HuH-7.5 (cell line): ENCODE data around the gene EFNB3.

Source experiments
- DNase-seq: peaks from one replicate; pipeline ENCODE4 v3.0.0; 2011; ENCODE audit warnings: low spot score

EFNB3 gene

GRCh38 chr17:7700510-7700909, 4.5 kb upstream of the EFNB3 start:
- no peak for DNase-seq

- DNase-seq: no peak
Observed at GRCh38 chr17:7701681-7702080, 3.3 kb upstream of the EFNB3 start.

GRCh38 chr17:7702776-7703175, 2.2 kb upstream of the EFNB3 start:
- DNase-seq: no peak

GRCh38 chr17:7703584-7704479, 1.2 kb upstream of the EFNB3 start:
- DNase-seq: no peak

- no peak for DNase-seq
Observed at GRCh38 chr17:7705269-7706255, 560 bp downstream of the EFNB3 start.

- DNase-seq: no peak
Observed at GRCh38 chr17:7706631-7707354, 1.8 kb downstream of the EFNB3 start.

DNA sequence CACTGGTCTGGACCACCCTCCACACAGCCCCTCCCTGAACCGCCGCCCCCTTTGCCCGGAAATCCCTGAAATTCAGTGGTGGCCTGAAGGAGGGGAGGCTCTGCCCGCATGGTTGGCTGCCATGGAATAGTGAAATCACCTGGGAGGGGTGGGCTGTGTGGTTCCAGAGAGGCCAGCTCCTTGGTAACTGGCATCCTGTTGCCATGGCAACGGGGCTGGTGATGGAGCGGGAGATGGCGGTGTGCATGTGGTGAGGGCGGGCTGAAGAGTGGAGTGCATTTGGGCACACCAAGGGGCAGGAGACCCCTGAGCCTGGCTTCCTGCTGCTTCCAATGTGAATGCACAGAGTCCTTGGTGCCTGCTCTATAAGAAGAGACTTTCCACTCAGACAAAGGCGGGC, 2.4 kb downstream of the EFNB3 start:
- no peak for DNase-seq

DNA sequence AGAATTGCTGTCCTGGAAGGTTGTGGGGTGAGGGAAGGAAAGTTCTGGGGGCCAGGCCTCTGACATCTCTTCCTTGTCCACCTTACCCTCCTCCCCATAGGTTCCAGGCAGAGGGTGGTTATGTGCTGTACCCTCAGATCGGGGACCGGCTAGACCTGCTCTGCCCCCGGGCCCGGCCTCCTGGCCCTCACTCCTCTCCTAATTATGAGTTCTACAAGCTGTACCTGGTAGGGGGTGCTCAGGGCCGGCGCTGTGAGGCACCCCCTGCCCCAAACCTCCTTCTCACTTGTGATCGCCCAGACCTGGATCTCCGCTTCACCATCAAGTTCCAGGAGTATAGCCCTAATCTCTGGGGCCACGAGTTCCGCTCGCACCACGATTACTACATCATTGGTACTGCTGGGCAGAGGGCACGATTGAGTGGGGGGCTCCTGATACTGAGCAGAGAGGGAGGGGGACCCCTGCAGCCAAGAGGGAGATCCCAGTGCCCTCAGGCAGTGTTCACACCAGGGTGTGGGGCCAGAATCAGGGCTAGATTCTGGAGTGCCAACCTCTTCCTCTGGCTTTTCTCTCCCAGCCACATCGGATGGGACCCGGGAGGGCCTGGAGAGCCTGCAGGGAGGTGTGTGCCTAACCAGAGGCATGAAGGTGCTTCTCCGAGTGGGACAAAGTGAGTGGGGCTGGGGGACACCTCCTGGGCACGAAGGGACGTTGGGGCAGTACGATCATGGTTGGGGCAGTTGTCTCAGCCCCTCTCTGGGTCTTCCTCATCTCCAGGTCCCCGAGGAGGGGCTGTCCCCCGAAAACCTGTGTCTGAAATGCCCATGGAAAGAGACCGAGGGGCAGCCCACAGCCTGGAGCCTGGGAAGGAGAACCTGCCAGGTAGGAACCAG, 3.1 kb downstream of the EFNB3 start:
- DNase-seq: no peak

DNA sequence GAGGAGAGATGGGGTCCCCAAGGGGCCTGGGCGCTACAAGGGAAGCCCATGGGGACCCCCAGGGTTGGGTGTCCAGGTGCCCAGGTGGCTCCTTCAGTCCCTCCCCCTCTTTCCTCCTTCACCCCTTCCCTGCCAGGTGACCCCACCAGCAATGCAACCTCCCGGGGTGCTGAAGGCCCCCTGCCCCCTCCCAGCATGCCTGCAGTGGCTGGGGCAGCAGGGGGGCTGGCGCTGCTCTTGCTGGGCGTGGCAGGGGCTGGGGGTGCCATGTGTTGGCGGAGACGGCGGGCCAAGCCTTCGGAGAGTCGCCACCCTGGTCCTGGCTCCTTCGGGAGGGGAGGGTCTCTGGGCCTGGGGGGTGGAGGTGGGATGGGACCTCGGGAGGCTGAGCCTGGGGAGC, 4.0 kb downstream of the EFNB3 start:
- no peak for DNase-seq

GRCh38 chr17:7710301-7710700, 5.3 kb downstream of the EFNB3 start:
- no peak for DNase-seq

DNA sequence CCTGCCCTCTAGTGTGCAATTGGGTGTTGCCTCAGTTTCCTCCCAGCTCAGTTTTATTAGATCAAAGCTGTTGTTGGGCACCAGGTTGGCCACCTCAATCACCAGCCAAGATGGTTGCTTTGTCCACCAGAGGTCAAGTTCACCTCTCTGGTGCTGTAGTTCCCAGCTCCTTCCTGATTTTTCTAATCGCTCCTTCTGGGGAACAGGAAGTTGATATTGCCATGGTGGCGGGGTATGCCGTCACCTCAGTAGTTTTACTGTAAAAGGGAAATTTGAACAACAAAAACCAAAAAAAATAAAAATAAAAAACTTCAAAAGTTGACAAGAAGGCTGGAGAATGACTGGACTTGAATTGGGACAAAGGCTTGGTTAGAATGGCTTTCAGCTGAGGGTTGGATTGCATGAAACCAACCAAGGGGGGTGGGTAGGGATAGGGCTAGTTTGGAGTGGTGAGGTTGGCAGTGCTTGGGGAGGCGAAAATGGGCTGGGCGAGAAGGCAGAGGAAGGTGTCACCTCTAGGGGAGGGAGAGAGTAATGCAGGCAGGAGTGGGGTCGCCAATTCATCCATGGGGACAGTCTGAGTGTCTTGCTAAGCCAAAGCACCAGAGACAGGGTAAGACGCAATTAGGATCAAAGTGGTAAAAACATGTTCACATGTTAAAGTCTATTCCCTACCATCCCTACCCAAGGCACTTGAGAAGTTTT, 6.2 kb downstream of the EFNB3 start:
- DNase-seq: no peak

DNA sequence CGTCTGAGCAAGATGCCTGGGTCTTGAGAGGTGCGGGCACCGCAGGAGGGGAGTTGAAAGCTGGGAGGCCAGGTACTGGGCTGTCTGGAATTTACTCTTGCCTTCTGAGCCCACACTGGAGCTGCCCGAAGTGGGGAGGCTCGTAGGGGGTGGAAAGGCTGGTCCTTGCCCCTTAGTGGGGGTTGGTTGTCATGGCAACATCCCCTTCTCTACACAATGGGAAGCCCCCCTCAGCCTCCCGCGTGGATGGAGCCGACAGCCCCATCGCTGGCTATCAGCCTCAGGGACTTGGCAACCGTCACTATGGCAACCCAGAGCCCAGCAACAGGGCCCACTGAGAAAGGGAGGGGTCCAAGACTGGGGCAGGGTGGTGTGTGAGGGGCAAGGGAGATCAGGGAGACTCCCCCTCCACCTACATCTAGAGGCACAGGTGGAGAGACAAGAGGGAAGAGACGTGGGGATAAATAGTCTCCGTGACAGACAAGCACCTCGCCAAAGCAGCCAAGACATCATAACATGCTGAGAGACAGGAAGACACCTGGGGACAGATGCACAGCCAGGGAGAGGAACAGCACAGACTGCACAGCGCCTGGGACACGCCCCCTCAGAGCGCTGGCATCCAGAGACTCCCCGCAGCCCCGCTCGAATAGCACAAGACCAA, 7.2 kb downstream of the EFNB3 start:
- no peak for DNase-seq

DNA sequence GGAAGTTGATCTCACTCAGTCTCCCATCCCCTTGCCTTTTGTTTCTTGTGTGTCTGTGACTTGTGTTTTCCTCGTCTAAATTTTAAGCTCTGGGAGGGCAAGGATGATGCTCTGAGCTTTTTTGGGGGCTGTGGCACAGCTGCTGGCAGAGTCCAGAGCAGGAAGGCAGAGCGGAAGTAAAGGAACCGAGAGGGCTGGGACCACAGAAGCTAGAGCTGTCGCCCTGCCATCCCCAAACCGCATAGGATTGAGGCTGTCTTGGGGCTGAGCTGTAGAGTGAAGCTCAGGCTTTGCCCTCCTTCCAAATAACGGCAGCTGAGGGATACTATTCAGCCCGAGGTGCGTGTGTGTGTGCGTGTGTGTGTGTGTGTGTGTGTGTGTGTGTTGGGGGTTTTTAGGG, 8.8 kb downstream of the EFNB3 start:
- DNase-seq: no peak

DNA sequence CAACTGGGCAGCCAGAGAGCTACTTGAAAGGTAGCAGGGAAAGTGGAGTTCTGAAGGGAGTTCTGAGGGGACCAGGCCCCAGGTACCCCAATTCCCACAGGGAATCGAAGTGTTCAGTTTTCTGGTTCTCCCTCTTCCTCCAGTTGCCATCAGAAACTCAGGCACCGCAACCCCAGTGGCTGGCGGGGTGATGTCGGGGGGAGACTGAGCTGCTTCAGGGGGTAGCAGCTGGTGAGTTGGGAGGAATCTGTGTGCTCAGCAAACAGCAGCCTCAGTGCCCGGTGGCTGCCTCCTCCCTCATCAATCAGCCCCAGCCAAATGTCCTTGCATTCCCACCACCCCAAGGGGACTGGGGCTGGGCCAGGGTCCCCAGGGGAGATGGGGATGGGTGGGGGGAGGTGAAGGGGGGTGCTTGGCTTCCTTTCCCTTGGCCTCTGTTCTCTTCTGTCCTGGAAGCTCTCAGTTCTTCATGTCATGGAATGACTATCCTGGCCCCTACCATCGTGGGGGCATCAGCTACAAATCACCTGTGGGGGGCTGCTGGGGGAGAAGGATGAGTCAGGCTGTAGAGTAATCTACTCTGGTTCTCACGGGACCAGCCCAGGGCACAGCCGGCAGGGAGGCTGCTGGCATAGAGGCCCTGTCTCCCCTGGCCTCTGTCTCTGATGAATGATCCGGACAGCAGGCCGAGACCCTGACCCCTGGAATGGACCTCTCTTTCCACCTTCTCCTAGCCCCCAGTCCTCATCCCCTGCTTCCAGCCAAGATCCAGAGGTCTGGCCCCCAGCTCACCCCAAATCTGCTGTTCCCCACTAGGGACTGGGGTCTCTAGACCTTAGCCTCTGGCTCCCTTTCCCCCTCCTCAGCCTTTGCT, 10.0 kb downstream of the EFNB3 start:
- no peak for DNase-seq

- no peak for DNase-seq
Observed at GRCh38 chr17:7715936-7716886, 11.2 kb downstream of the EFNB3 start.

DNA sequence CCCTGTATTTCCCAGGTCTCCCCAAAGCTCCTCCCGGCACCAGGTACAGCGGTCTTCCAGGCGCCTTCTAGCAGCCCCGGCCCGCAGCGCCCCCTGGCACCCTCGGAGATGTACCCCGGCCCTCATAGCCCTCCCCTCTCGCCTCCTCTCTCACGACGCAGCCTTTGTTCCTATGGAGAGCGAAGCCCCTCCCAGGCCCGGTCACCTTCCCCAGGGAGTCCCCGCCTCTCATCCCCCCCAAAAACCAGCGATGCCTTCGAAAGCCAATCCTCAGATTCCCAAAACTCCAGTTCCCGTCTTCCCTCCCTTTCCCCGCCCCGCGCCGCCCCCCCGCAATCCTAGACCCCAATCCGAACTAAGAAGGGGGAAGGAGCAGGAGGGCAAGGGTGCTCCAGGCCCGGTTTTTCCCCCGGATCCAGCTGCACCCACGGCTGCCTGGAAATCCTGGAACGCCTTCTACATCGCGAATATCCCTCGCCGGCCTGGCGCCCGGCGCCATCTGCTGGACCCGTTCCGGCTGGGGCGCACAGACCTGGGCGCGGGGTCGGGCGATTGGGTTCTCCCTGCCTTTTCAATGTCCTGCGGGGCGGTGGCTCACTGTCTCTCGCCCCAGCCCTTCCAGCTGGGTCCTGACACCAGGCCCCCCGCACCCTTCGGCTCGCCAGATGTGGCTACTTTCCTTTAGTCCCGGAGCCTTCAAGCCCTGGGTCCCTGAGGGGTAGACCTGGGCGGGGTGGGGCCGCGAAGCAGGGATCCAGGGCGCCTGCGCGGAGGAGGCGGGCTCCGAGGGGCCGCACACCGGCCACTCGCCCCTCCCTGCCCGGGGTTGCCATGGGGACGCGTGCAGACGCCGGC, 12.1 kb downstream of the EFNB3 start, which contains the start of gene DNAH2:
Gene DNAH2 (plus strand): TSS at position 844 of the 855 bp plus-strand sequence. CDS start 1,991 bp downstream, outside the sequence.
- peak; percentile 75 for DNase-seq
